Stimulated activated naive CD8-positive, alpha-beta T cell treated with anti-CD3 and anti-CD28 coated beads, Interleukin-15, Interleukin-2, amounts not matched to agents 100 ng/mL and 50 ng/mL, for 24 hours (primary cell): ENCODE measurements around the gene EXOG.

ENCODE experiments used
- H3K27ac Mint-ChIP-seq: one replicate; pipeline ENCODE4 v1.8.0; 2021; ENCODE audit warnings: mild to moderate bottlenecking, mixed read lengths
- H3K27me3 Mint-ChIP-seq: one replicate; pipeline ENCODE4 v1.8.0; 2021; ENCODE audit warnings: mixed read lengths
- H3K36me3 Mint-ChIP-seq: one replicate; pipeline ENCODE4 v1.8.0; 2021; ENCODE audit warnings: low read depth, mixed read lengths
- H3K4me1 Mint-ChIP-seq: one replicate; pipeline ENCODE4 v1.8.0; 2021; ENCODE audit warnings: low read depth, mixed read lengths
- H3K4me3 Mint-ChIP-seq: one replicate; pipeline ENCODE4 v1.8.0; 2021; ENCODE audit warnings: mild to moderate bottlenecking, mixed read lengths
- H3K9me3 Mint-ChIP-seq: one replicate; pipeline ENCODE4 v1.8.0; 2021; ENCODE audit warnings: mixed read lengths

EXOG gene, protein sequence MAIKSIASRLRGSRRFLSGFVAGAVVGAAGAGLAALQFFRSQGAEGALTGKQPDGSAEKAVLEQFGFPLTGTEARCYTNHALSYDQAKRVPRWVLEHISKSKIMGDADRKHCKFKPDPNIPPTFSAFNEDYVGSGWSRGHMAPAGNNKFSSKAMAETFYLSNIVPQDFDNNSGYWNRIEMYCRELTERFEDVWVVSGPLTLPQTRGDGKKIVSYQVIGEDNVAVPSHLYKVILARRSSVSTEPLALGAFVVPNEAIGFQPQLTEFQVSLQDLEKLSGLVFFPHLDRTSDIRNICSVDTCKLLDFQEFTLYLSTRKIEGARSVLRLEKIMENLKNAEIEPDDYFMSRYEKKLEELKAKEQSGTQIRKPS

DNA sequence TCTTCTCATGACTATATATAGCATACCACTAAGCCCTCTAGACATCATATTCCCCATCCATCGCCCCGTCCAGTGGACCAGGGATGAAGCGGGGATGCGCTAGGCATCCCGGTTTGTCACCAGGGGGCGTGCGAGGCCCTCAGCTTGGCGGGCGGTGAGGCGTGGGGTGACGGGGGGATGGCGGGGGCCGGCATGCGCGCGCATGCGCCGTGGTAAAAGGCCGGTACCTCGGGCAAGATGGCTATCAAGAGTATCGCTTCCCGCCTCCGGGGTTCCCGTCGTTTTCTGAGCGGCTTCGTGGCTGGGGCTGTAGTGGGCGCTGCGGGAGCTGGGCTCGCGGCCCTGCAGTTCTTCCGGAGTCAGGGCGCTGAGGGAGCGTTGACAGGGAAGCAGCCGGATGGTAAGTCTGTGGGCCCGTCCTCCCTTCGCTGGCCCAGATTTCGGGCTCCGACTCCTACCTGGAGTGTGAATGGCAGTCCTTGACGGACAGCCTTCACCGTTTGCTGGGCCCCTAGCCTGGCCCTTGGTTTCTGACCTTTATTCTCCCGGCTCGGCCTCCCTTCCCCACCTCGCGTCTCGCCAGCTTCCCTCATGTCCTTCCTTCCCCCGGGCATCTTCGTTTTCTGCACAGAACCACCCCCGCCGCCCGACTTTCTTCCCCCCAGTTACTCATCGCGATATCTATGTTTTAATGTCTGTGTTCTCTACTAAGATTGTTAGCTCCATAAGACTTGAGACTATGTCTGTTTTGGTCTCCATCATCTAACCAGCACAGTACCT lies at the start of gene EXOG:
Gene EXOG (plus strand): TSS at position 210 of the 780 bp plus-strand sequence. CDS start 28 bp downstream, at position 238.
- H3K36me3 Mint-ChIP-seq = peaks cover 25% of the 10 kb centered on the region
- no peaks in the 10 kb centered on the region for H3K9me3 Mint-ChIP-seq
- peak within 1 kb of the TSS; percentile 97 for H3K4me3 Mint-ChIP-seq
- H3K4me1 Mint-ChIP-seq = peaks cover 13% of the 10 kb centered on the region
- H3K27ac Mint-ChIP-seq = peak within 1 kb of the TSS; percentile 93
- H3K27me3 Mint-ChIP-seq = no peaks in the 10 kb centered on the region

DNA sequence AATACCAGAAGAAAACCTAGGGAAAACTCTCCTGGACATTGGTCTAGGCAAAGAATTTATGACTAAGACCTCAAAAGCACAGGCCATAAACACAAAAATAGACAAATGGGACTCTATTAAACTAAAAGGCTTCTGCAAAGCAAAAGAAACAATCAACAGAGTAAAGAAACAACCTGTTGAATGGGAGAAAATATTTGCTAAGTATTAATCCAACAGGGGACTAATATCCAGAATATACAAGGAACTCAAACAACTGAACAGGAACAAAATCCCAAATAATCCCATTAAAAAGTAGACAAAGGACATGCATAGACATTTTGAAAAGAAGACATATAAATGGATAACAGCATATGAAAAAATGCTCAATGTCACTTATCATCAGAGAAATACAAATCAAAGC lies 49.3 kb upstream of the EXOG start:
- H3K27me3 Mint-ChIP-seq = peaks cover 4% of the 10 kb centered on the region
- no peak overlapping the region for H3K4me3 Mint-ChIP-seq

DNA sequence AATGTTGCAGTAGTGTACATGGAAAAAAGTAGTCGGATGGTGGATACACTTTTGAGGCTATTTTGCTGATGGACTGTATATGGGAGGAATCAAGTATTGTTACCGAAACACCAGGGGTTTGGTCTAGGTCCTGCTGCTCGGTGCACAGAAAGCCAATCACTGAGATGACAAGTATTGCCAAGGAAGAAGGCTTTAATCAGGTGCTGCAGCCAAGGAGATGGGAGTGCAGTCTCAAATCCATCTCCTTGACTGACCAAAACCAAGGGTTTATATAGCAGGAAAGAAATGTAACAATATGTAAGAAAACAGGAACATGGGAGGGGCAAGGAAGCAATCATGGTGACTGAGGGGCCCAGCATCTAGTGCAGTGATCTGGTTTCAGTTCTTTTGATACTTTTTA lies 45.3 kb upstream of the EXOG start:
- peaks cover 11% of the 10 kb centered on the region for H3K27me3 Mint-ChIP-seq
- H3K4me3 Mint-ChIP-seq = no peak overlapping the region
- H3K27ac Mint-ChIP-seq = no peak overlapping the region
- peaks cover 4% of the 10 kb centered on the region for H3K9me3 Mint-ChIP-seq
- H3K4me1 Mint-ChIP-seq = peaks cover 19% of the 10 kb centered on the region
- H3K36me3 Mint-ChIP-seq = no peaks in the 10 kb centered on the region

More for the DNA sequence above, 49.3 kb upstream of the EXOG start:
- Mint-ChIP-seq H3K4me1 (no peaks in the 10 kb centered on the region), H3K27ac (no peak overlapping the region), H3K9me3 (peaks cover 4% of the 10 kb centered on the region), H3K36me3 (no peaks in the 10 kb centered on the region)

DNA sequence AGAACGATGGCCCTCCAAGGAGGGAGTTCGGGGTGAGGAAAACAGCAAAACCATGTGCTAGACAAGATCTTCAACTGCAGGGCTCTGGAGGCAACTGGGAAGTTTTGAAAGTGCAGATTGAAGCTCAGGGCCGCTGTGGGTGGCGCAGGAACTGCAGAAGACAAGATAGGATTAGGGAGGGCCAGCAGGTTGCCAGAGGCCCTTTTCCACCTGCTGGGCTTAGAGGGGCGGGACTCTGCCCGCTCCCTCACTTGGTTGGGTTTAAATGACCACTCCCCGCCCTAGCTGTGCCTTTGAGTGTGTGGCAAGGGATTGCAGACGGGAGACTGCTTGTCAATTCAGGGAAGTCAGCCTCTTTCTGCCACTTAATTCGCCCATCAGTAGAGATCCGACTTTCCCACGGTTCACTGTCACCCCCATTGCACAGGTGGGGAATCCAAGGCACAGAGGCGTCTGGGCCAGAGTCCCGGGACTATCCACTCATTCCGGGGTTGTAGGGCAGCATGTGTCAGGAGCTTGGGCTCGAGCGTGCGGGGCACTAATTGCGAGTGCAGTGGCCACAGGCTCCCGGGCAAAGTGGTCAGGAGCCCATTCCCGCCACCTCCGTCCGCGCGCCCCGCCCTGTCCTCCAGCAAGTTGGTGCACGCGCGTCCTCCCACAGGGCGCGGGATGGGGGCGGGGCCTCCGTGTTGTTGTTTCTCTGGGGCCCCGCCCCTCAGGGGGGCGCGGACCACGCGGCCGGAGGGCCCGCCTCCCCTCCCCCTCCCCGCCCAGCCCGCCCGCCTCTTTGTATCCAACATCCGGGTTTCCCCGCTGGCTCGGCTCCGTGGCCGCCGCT lies 42.8 kb upstream of the EXOG start, which contains the start of gene ACVR2B:
Gene ACVR2B (plus strand): TSS at position 816 of the 838 bp plus-strand sequence. CDS start 433 bp downstream, outside the sequence.
- Mint-ChIP-seq H3K4me3 (peak within 1 kb of the TSS; percentile 92), H3K36me3 (no peaks in the 10 kb centered on the region), H3K4me1 (peaks cover 19% of the 10 kb centered on the region), H3K27me3 (peaks cover 11% of the 10 kb centered on the region), H3K9me3 (peaks cover 4% of the 10 kb centered on the region), H3K27ac (peak within 1 kb of the TSS; percentile 87)

DNA sequence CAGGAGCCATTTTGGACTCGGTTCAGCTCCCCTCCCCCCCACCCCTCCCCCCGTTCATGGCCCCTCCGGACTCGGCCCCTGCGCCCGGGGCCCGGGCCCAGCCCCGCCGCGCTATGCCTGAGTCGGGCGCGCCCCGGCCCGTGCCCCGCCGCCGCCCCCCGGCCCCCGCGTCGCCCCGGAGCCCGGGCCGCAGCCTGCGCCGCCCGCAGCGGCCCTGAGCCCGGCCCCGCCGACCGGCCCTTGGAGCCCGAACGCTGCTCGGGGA lies 42.3 kb upstream of the EXOG start:
- H3K4me3 Mint-ChIP-seq = peak overlapping the region; percentile 37
- H3K4me1 Mint-ChIP-seq = peaks cover 19% of the 10 kb centered on the region

DNA sequence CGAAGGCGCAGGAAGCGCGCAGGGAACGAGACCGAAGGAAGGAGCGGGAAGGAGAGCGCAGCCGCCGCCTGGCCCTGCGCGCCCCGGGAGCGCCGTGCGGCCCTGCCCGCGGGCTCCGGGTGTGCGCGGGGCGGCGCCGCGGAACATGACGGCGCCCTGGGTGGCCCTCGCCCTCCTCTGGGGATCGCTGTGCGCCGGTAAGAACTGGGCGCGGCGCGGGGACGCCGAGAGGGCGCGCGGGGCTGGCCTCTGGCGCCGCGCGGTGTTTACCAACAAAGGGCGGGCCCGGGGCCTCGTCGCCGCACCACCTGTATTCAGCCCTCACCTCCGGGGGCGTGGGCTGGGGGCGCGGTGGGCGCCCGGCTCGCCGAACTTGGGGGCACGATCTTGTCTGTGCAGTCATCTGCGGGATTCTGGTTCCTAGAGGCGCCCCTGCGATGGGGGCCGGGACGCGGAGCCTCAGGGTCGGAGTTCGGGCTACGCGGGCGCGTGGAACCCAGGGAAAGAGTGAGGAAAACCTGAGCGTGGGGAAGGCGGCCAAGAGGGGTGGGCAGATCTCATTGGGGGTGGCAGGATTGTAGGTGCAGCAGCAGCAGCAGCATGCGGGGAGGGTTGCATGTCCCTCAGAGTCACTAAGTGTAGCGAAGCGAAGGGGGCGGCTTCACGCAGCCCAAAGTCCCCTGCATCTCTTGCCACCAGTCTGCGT lies 41.8 kb upstream of the EXOG start:
- Mint-ChIP-seq H3K27me3 (peaks cover 11% of the 10 kb centered on the region), H3K9me3 (peaks cover 4% of the 10 kb centered on the region), H3K4me1 (peaks cover 19% of the 10 kb centered on the region), H3K27ac (peak overlapping the region; percentile 87), H3K4me3 (peak overlapping the region; percentile 92), H3K36me3 (no peaks in the 10 kb centered on the region)

More for the DNA sequence above, 42.3 kb upstream of the EXOG start:
- Mint-ChIP-seq H3K27me3 (peaks cover 11% of the 10 kb centered on the region), H3K9me3 (peaks cover 4% of the 10 kb centered on the region), H3K36me3 (no peaks in the 10 kb centered on the region), H3K27ac (no peak overlapping the region)

DNA sequence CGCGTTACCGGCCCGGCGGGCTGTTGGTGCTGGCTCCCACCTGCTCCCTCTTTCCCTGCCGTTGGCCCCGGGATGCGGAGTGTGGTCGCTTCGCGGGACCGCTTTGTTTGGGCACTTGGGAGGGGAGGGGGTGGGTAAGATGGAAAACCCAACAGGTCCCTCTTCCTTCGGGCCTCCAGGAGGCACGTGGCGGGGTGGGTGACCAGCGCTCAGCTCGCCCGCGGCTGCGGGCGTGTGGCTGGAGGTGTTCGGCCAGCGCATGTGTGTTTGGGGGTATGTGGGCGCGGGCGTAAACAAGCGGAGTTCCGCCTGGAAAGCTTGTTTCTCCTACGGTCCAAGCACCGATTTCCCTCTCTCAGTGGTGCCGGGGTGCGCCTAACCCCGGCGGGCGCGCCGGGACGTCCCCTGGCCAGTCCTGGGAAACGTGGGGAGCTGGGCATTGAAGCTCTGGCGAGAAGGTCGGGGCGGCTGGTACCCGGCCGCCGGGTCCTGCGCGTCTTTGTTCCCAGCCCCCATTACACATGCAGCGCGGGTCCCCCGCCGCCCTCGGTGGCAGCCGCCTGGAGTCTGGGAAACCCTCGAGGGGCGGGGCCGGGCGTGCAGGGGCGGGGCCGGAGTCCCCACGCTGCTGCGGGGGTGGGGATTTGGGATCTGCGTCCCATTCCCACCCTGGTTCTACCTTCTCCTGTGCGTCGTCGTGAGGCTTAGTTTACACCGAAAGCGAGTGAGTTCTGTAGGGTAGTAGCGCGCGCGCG lies 41.1 kb upstream of the EXOG start:
- Mint-ChIP-seq H3K4me3 (peak overlapping the region; percentile 92), H3K27ac (no peak overlapping the region), H3K27me3 (peaks cover 11% of the 10 kb centered on the region), H3K9me3 (peaks cover 4% of the 10 kb centered on the region), H3K4me1 (peaks cover 19% of the 10 kb centered on the region), H3K36me3 (no peaks in the 10 kb centered on the region)

DNA sequence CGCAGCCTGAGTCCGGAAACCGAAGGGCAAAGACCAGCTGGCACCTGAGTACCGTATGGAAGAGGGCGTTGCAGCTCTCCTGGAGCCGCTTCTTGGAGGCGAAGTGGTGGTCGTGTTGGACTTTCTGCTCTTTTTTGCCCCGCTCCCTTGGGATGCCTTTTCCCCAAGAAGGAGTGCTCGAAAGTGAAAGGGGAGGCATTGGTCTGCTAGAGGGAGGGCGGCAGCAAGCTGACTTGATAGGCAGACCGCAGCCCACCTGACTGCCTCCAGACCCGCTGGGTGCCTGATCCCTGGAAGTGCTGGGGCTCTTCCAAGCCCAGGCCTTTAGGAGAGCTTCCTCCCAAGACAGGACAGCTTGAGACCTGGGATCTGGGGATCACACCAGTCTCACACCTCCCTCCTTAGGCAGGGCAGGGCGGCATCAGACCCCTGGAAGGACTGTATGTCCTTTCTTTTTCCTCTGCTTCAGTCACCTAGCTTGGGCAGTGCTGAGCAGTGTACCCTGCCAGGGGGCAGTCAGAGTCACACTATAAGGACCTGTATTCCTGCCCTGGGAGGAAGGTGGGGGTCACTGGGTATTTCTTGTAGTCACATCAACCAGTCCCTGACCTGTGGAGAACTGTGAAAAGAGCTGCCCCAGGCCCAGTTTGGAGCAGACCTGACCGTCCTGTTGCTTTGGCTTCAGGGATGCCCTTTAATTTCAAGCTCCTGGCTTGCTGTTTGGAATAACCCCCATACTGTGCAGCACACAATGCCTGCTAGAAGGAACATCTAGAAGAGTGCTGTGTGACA lies 40.3 kb upstream of the EXOG start:
- Mint-ChIP-seq H3K9me3 (peaks cover 2% of the 10 kb centered on the region), H3K4me1 (peaks cover 19% of the 10 kb centered on the region), H3K36me3 (no peaks in the 10 kb centered on the region), H3K4me3 (peak overlapping the region; percentile 92), H3K27ac (no peak overlapping the region), H3K27me3 (peaks cover 11% of the 10 kb centered on the region)

DNA sequence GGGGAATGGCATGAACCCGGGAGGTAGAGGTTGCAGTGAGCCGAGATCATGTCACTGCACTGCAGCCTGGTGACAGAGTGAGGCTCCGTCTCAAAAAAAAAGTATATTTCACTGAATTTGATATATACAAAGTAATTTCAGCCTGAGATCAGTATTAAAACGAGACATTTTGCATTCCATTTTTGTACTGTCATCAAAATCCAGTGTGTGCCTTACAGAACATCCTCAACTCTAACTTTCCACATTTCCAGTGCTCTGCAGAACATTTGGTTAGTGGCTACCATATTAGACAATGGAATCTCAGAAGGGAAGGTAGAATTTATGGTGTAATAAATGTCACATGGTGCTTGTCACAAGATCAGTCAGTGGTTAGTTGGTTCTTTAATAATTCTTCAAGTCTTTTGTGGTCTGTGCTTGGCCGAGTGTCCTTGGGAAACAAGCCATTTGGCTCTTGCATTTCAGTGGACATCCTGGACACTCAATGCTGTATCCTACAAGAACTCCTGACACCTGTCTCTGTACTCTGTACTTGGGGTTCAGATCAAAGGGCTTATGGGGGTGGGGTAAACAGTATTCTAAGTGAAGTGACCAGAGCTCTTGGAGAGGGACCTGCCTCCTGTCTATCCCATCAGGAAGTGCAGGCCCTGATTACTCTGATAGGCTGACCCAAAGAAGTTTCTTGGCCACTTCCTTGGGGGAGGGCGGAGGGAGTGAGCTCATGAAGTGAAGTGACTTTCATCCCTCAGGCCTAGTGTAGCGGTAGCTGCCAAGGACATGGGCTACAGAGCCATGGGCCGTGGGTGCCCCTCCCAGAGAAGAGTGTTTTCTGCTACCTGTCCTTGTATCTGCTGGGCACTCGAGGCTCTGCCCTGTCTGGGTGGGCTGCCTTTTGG lies 38.8 kb upstream of the EXOG start:
- H3K27ac Mint-ChIP-seq = no peak overlapping the region
- H3K4me1 Mint-ChIP-seq = peaks cover 19% of the 10 kb centered on the region
- H3K4me3 Mint-ChIP-seq = no peak overlapping the region

DNA sequence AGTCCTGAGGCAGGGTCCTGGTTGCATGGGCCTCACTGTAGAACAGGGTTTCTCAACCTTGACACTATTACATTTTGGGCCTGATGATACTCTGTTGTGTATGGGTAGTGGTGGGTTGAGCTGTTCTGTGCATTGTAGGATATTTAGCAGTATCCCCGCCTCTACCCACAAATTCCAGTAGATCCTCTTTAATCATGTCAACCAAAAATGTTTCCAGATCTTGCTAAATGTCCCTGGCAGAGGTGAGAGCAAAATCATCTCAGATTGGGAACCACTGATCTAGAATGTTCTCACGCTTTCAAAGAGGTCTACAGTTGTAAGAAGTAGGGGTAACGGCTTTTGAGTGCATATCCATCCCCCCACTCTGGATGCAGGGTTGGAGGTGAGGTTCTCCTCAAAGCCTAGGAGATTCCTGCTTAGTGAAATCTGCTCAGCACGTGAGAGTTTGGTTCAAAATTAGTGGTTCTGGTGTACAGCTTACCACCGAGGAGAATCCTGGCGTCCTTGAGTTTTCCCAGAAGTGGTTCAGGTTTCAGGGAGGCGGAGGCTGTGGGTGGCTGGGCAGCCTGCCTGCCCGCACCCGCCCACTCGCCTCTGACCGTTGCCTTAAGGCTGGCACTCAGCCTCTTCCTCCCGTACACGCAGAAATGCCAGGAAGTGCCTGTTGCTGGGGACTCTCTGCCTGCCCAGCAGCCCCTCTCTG lies 37.2 kb upstream of the EXOG start:
- Mint-ChIP-seq H3K36me3 (no peaks in the 10 kb centered on the region), H3K27me3 (peaks cover 3% of the 10 kb centered on the region), H3K27ac (no peak overlapping the region), H3K9me3 (no peaks in the 10 kb centered on the region), H3K4me1 (peaks cover 10% of the 10 kb centered on the region), H3K4me3 (no peak overlapping the region)

More for the DNA sequence above, 38.8 kb upstream of the EXOG start:
- Mint-ChIP-seq H3K27me3 (peaks cover 7% of the 10 kb centered on the region), H3K9me3 (no peaks in the 10 kb centered on the region), H3K36me3 (no peaks in the 10 kb centered on the region)

DNA sequence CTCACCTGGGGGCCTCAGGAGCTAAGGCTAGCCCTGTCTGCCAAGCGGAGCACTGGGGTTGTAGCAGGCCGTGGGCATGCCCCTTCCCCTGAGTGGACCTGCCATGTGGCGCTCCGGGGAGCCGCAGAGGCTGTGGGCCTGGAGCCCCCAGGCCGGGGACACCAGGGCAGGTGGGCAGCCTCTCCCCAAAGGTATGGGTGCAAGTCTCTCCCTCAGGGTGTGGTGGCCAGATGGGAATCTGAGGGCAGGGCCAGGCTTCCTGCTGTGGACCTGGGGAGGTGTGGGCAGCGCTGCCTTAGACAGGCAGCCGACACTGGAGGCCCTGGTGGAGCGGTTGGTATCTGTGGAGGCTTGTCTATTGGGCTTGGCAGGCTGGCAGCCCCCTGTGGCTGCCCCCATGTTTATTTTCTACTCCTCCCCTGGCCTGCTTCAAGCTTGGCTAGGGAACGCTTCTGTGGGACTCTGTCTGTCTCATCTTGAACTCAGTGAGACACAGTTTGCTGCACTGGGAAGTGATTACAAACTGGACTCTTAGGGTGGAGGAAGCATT lies 36.6 kb upstream of the EXOG start:
- no peak overlapping the region for H3K4me3 Mint-ChIP-seq
- H3K4me1 Mint-ChIP-seq = peaks cover 7% of the 10 kb centered on the region
- no peaks in the 10 kb centered on the region for H3K36me3 Mint-ChIP-seq
- H3K27ac Mint-ChIP-seq = no peak overlapping the region
- peaks cover under 1% of the 10 kb centered on the region for H3K27me3 Mint-ChIP-seq
- no peaks in the 10 kb centered on the region for H3K9me3 Mint-ChIP-seq
